ENCODE measurements around the gene PLA1A. TPM values are rescaled to one million over a fixed set of nuclear protein-coding genes. Genes with fewer than 3 reads are reported as not detected.

PLA1A gene
- polyA plus RNA-seq, 1 of the 3 experiments (the other 2 are of a cell fraction), result not detected

GRCh38 chr3:119630128-119630879, 32.6 kb downstream of the PLA1A start:
- Histone ChIP-seq H3K36me3 (replicated peaks in 1 of 2; ENCODE audit: control insufficient read depth in 1 of 2, insufficient read depth in 2 of 2, low read length in 1 of 2) (no peaks in the 10 kb centered on the region), H3K27me3 (ENCODE audit: insufficient read depth) (no peaks in the 10 kb centered on the region), H3K4me1 (ENCODE audit: control insufficient read depth in 1 of 2, insufficient read depth in 2 of 2, low read depth in 1 of 2, low read length in 1 of 2) (peaks cover 5 to 19% of the 10 kb centered on the region in 2 experiments; a peak in 3 of 4 replicates), H3K4me2 (no peak overlapping the region), H3F3A (replicated peaks; ENCODE audit: insufficient read depth) (no peaks in the 10 kb centered on the region), H3K9ac (no peak overlapping the region), H3K9me2 (no peaks in the 10 kb centered on the region), H4K20me1 (ENCODE audit: insufficient read depth) (no peaks in the 10 kb centered on the region), H3K79me2 (ENCODE audit: insufficient read depth) (no peaks in the 10 kb centered on the region), H2AFZ (ENCODE audit: low read depth) (peak overlapping the region; percentile 24; the same call in 1 of the 2 replicates), H3K4me3 (ENCODE audit: low read depth in 2 of 2, low read length in 1 of 2) (no peak overlapping the region), H3K27ac (ENCODE audit: low read depth in 2 of 2, low read length in 1 of 2) (no peak overlapping the region), H3K9me3 (no peaks in the 10 kb centered on the region)
- TF ChIP-seq TCF12 (IDR thresholded peaks at IDR 0.05), result no peak
- no peak for TF ChIP-seq RCOR1 (IDR thresholded peaks at IDR 0.05; ENCODE audit: low read length)
- no peak for TF ChIP-seq ELF1 (IDR thresholded peaks at IDR 0.05)
- no peak for TF ChIP-seq EZH2phosphoT487 (IDR thresholded peaks at IDR 0.05; ENCODE audit: borderline replicate concordance, low read depth)
- ChIA-PET CTCF (interaction anchor here (0.6 kb wide), 2 partner anchors 10 to 827 kb away, joined by 3 read pairs; no protein-coding TSS in a partner anchor), POLR2A (no interaction called here)
- WGBS (ENCODE audit: low lambda C conversion rate), result 93% methylated on average over 7 of the region's 8 CpGs
- no peak for DNase-seq

GRCh38 chr3:119630880-119631329, 33.2 kb downstream of the PLA1A start:
- CTCF ChIA-PET, result interaction anchor here (0.6 kb wide), 1 partner anchor 9 kb away, joined by 3 read pairs; no protein-coding TSS in a partner anchor
- H3K4me2 ChIP-seq, result no peak overlapping the region

More at GRCh38 chr3:119630880-119631329, 33.2 kb downstream of the PLA1A start:
- no peaks in the 10 kb centered on the region for H3F3A ChIP-seq (replicated peaks; ENCODE audit: insufficient read depth)
- no peaks in the 10 kb centered on the region for H3K9me2 ChIP-seq
- no peak for DNase-seq
- H3K4me3 ChIP-seq (ENCODE audit: low read depth in 2 of 2, low read length in 1 of 2), result no peak overlapping the region
- no peaks in the 10 kb centered on the region for H3K36me3 ChIP-seq (replicated peaks in 1 of 2; ENCODE audit: control insufficient read depth in 1 of 2, insufficient read depth in 2 of 2, low read length in 1 of 2)
- H3K4me1 ChIP-seq (ENCODE audit: control insufficient read depth in 1 of 2, insufficient read depth in 2 of 2, low read depth in 1 of 2, low read length in 1 of 2), result peaks cover 2 to 19% of the 10 kb centered on the region in 2 experiments; a peak in 3 of 4 replicates
- 95% methylated on average over 7 of the region's 7 CpGs for WGBS (ENCODE audit: low lambda C conversion rate)
- POLR2A ChIA-PET, result no interaction called here
- H3K27ac ChIP-seq (ENCODE audit: low read depth in 2 of 2, low read length in 1 of 2), result no peak overlapping the region
- no peaks in the 10 kb centered on the region for H3K27me3 ChIP-seq (ENCODE audit: insufficient read depth)
- H2AFZ ChIP-seq (ENCODE audit: low read depth), result 0 out of 2 replicates have a peak overlapping the region, but pooled peaks have one; percentile 24
- H3K79me2 ChIP-seq (ENCODE audit: insufficient read depth), result no peaks in the 10 kb centered on the region
- H3K9ac ChIP-seq, result no peak overlapping the region
- H4K20me1 ChIP-seq (ENCODE audit: insufficient read depth), result no peaks in the 10 kb centered on the region
- H3K9me3 ChIP-seq, result no peaks in the 10 kb centered on the region
- no peak for TF ChIP-seq IRF3 (IDR thresholded peaks at IDR 0.05; ENCODE audit: low read depth, low read length)
- no peak for TF ChIP-seq EP300 (IDR thresholded peaks at IDR 0.05; ENCODE audit: borderline replicate concordance in 1 of 2, low read depth in 1 of 2, low read length in 1 of 2)
- no peak for TF ChIP-seq MAX (IDR thresholded peaks at IDR 0.05; ENCODE audit: low read depth)
- TF ChIP-seq GATA2 (CRISPR knock-in tag; IDR thresholded peaks at IDR 0.05), result no peak
- TF ChIP-seq POLR2AphosphoS5 (IDR thresholded peaks at IDR 0.05; ENCODE audit: low read depth, low read length), result no peak
- no peak for TF ChIP-seq TEAD4 (IDR thresholded peaks at IDR 0.05; ENCODE audit: borderline replicate concordance, insufficient read depth)
- no peak for TF ChIP-seq RAD21 (IDR thresholded peaks at IDR 0.05; ENCODE audit: low read length)
- no peak for TF ChIP-seq ELF1 (IDR thresholded peaks at IDR 0.05)
- TF ChIP-seq TCF12 (IDR thresholded peaks at IDR 0.05), result no peak
- TF ChIP-seq NRF1 (IDR thresholded peaks at IDR 0.05; ENCODE audit: low read depth, low read length), result no peak
- TF ChIP-seq EZH2phosphoT487 (IDR thresholded peaks at IDR 0.05; ENCODE audit: borderline replicate concordance, low read depth), result no peak
- TF ChIP-seq JUND (IDR thresholded peaks at IDR 0.05), result no peak
- no peak for TF ChIP-seq FOXJ3 (CRISPR knock-in tag; IDR thresholded peaks at IDR 0.05)
- TF ChIP-seq CTCF (IDR thresholded peaks at IDR 0.05), result no peak
- TF ChIP-seq PBX3 (IDR thresholded peaks at IDR 0.05), result no peak
- TF ChIP-seq FOSL2 (IDR thresholded peaks at IDR 0.05; ENCODE audit: borderline replicate concordance, low read depth), result no peak
